Activated naive CD4-positive, alpha-beta T cell treated with anti-CD3 and anti-CD28 coated beads for 36 hours (primary cell): ENCODE data around the gene DHX30. TPM values are rescaled to one million over a fixed set of nuclear protein-coding genes. Genes with fewer than 3 reads are reported as not detected.
A peak's percentile ranks its signal among the peaks of the same experiment; 100 is the strongest.

Experiments
- CTCF ChIA-PET: fragments of 350-600 bp; sonication (Branson Sonifier 250); formaldehyde crosslinking; loops from one replicate; lab custom pipeline; 2021; ENCODE audit warnings: antibody characterized with exemption; lab: Charles Lee
- DNase-seq: peaks from one replicate; pipeline ENCODE4 v3.0.0-alpha.2; 2020
- H3K27ac Mint-ChIP-seq: one replicate; pipeline ENCODE4 v1.8.0; 2021; ENCODE audit warnings: mild to moderate bottlenecking, mixed read lengths
- H3K27me3 Mint-ChIP-seq: one replicate; pipeline ENCODE4 v1.8.0; 2021; ENCODE audit warnings: low read depth, mixed read lengths
- H3K36me3 Mint-ChIP-seq: one replicate; pipeline ENCODE4 v1.8.0; 2021; ENCODE audit warnings: low read depth, mixed read lengths
- H3K4me1 Mint-ChIP-seq: one replicate; pipeline ENCODE4 v1.8.0; 2021; ENCODE audit warnings: low read depth, mixed read lengths
- H3K4me3 Mint-ChIP-seq: one replicate; pipeline ENCODE4 v1.8.0; 2021; ENCODE audit warnings: mild to moderate bottlenecking, moderate library complexity, mixed read lengths
- H3K9me3 Mint-ChIP-seq: one replicate; pipeline ENCODE4 v1.8.0; 2021; ENCODE audit warnings: mixed read lengths
- intact Hi-C: fragments of 100-400 bp; cut with micrococcal nuclease; formaldehyde crosslinking; loops from one replicate; pipeline ENCODE4 v1.15.1; 2023
- total RNA-seq, 2 experiments: library from RNA; stranded (reverse); gene quantifications; one replicate each; pipeline ENCODE4 v1.2.3, GENCODE V29; 2021

DHX30 gene
- total RNA-seq, 2 experiments from 2014 or later, result 65.6 to 69.9 TPM

DNA sequence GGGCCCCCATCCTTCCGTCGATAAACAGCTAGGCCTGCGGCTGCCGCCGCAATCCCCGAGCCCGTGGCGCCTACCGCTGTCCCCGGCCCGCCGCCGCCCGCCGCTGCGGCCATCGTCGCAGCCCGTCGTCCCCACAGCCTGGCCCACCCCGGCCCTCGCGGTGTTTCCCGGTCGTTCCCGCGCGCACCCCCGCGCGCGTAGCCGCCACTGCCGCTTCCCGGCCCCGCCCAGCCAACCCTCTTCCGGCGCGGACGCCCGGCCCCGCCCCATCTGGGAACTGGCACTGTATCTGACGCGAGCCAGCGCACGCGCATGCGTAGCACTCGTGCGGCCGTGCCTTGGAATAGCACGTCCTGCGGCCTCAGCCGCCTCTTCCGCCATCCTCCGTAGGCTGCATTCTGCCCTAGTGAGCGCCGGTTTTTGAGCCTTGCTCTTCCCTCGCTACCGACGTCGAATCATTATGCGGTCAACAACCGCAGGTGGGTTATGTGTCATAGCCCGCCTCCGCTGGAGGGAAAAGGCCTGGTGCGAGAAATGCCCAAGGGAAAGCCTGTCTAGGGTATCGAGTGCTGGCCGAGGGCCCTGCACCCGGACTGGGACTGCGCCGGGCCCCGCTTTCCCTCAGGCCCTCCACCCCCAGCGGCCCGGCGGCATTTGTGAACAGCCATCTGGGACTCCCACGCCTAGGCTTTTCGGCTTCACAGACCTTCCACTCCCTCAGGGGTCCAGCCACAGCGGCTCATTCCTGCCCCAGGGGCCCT, 21.1 kb upstream of the DHX30 start, which contains the start of gene SMARCC1:
Gene SMARCC1 (minus strand): TSS at position 209 of the 761 bp plus-strand sequence. CDS start 96 bp downstream, at position 113.
- CTCF ChIA-PET, result interaction anchor here (1.2 kb wide), 1 partner anchor 360 kb away, joined by 4 read pairs; no protein-coding TSS in a partner anchor
- Mint-ChIP-seq H3K4me1 (peaks cover 21% of the 10 kb centered on the region), H3K27me3 (no peaks in the 10 kb centered on the region), H3K27ac (peak within 1 kb of the TSS; percentile 92), H3K4me3 (peak within 1 kb of the TSS; percentile 95), H3K9me3 (no peaks in the 10 kb centered on the region), H3K36me3 (peaks cover 7% of the 10 kb centered on the region)
- peak; percentile 99 for DNase-seq
- intact Hi-C loops, result loop anchor here (1.0 to 10.0 kb wide), 8 partner anchors 21 to 805 kb away; partner anchors contain the start of genes CCDC12, DHX30, ELP6 and KIF9

DNA sequence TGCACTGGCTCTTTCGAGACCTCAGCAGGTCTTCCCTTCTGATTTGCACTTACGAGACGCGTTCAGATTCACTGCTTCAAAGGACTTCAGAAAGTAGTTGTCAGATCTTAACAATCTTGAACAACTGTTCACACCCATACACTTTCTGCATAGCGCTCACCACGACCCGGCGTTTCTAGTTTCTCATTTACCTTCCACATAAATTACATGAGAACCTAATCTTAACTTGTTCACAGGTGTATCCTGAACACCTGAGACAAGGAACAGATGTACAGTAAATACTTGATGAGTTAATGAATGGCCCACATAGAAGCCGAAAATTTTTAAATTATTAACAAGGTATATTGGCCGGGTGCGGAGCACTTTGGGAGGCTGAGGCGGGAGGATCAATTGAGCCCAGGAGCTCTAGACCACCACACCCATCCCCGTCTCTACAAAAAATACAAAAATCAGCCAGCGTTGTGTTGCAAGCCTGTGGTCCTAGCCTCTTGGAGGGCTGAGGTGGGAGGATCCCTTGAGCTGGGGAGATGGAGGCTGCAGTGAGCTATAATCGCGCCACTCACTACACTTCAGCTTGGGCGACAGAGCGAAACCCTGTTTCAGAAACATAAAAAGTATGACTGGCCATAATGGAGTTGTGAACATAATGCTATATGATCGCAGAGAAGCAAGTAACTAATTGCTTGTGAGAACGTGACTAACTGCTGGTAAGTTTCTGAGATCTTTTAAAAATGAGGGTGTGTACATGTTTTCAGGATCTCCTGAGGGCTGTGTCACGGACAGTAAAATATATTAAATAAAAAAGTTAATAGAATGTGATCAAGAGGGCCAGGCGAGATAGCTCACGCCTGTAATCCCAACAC, 20.3 kb upstream of the DHX30 start:
- DNase-seq, result no peak
- H3K27me3 Mint-ChIP-seq, result no peaks in the 10 kb centered on the region
- CTCF ChIA-PET, result interaction anchor here (1.2 kb wide), 1 partner anchor 361 kb away, joined by 4 read pairs; no protein-coding TSS in a partner anchor
- intact Hi-C loops, result loop anchor here (1.0 to 10.0 kb wide), 4 partner anchors 306 to 805 kb away; partner anchors contain the start of genes CCDC12, KIF9, KLHL18 and NBEAL2
- no peaks in the 10 kb centered on the region for H3K9me3 Mint-ChIP-seq
- H3K4me1 Mint-ChIP-seq, result peaks cover 21% of the 10 kb centered on the region
- peaks cover 7% of the 10 kb centered on the region for H3K36me3 Mint-ChIP-seq
- peak overlapping the region; percentile 94 for H3K4me3 Mint-ChIP-seq
- peak overlapping the region; percentile 92 for H3K27ac Mint-ChIP-seq

DNA sequence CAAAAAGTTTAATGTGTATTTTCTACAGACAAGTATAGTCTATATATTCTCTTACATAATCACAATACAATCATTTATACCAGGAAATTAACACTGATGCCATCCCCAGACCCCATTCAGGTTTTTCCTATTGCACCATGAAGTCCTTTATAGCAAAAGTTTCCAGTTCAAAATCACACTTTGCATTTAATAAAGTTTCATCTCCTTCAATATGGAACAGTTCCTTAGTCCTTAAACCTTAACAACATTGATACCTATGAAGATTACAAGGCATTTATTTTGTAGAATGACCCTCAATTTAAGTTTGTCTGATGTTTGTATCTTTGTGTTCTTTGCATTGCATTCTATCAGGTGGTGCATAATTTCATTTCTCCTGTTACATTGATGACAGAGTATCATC, 19.3 kb upstream of the DHX30 start:
- CTCF ChIA-PET, result no interaction called here
- H3K27ac Mint-ChIP-seq, result no peak overlapping the region
- no peak overlapping the region for H3K4me3 Mint-ChIP-seq

DNA sequence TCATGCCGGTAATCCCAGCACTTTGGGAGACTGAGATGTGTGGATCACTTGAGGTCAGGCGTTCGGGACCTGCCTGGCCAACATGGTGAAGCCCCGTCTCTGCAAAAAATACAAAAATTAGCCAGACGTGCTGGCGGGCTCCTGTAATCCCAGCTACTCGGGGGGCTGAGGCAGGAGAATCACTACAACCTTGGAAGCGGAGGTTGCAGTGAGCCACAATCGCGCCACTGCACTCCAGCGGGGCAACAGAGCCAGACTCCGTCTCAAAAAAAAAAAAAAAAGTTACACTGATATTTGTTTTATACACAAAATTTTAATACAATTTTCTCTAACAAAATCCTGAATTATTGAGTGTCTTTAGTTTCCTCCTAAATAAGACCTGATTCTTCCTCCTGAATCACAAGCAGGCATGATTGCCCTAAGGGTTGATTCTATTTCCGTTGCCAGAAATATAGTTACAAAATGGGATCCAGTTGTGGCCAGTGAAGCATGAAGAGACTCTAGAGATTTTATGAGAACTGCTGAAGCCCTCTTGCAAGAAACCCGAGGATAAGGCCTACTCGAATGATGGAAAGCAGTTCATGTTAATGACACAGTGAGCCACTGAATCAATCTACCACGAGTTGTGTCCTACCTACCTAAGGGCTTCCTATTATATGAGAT, 11.6 kb upstream of the DHX30 start:
- peaks cover 2% of the 10 kb centered on the region for H3K9me3 Mint-ChIP-seq

More for the DNA sequence above, 19.3 kb upstream of the DHX30 start:
- Mint-ChIP-seq H3K36me3 (peaks cover 7% of the 10 kb centered on the region), H3K27me3 (no peaks in the 10 kb centered on the region), H3K9me3 (no peaks in the 10 kb centered on the region), H3K4me1 (peaks cover 18% of the 10 kb centered on the region)
- intact Hi-C loops, result loop anchor here (5.0 to 10.0 kb wide), 3 partner anchors 499 to 806 kb away; partner anchors contain the start of genes CCDC12, KIF9, KLHL18 and NBEAL2
- DNase-seq, result no peak

DNA sequence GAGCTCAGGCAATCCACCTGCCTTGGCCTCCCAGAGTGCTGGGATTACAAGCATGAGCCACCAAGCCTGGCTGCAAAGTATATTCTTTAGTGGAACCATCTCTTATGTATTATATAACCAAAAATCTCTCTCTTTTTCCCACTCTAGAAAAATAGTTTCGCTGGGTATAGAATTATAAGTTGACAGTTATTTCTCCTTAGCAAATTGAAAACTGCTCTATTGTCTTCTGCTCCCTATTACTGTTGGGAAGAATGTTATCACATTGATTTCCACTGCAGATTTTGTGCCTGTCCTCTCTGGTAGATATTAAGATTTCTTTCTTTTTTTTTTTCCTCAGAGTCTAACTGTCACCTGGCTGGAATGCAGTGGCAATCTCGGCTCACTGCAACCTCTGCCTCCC, 10.2 kb upstream of the DHX30 start:
- DNase-seq, result no peak
- no peak overlapping the region for H3K4me3 Mint-ChIP-seq
- no peaks in the 10 kb centered on the region for H3K27me3 Mint-ChIP-seq
- peaks cover 2% of the 10 kb centered on the region for H3K9me3 Mint-ChIP-seq
- H3K36me3 Mint-ChIP-seq, result no peaks in the 10 kb centered on the region
- no peaks in the 10 kb centered on the region for H3K4me1 Mint-ChIP-seq
- CTCF ChIA-PET, result no interaction called here
- intact Hi-C loops, result no loop called here
- H3K27ac Mint-ChIP-seq, result no peak overlapping the region

More for the DNA sequence above, 11.6 kb upstream of the DHX30 start:
- DNase-seq, result no peak
- no peaks in the 10 kb centered on the region for H3K4me1 Mint-ChIP-seq
- H3K36me3 Mint-ChIP-seq, result no peaks in the 10 kb centered on the region
- no peak overlapping the region for H3K4me3 Mint-ChIP-seq
- no peak overlapping the region for H3K27ac Mint-ChIP-seq
- CTCF ChIA-PET, result interaction anchor here (1.1 kb wide), 1 partner anchor 269 kb away, joined by 3 read pairs; no protein-coding TSS in a partner anchor
- intact Hi-C loops, result no loop called here
- H3K27me3 Mint-ChIP-seq, result no peaks in the 10 kb centered on the region

DNA sequence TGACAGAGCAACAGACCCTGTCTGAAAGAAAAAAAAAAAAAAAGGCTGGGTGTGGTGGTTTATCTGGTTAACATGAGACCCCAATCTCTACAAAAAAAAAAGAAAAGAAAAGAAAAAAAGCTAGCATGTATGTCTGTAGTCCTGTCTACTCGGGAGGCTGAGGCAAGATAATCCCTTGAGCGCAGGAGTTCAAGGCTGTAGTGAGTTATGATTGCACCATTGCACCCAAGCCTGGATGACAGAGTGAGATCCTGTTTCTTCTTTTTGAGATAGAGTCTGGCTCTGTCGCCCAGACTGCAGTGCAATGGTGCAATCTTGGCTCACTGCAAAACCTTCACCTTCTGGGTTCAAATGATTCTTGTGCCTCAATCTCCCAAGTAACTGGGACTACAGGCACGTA, 8.4 kb upstream of the DHX30 start:
- Mint-ChIP-seq H3K4me3 (no peak overlapping the region), H3K4me1 (no peaks in the 10 kb centered on the region), H3K27me3 (no peaks in the 10 kb centered on the region), H3K27ac (no peak overlapping the region), H3K36me3 (no peaks in the 10 kb centered on the region), H3K9me3 (peaks cover 2% of the 10 kb centered on the region)
- intact Hi-C loops, result no loop called here
- CTCF ChIA-PET, result interaction anchor here (0.7 kb wide), 1 partner anchor 274 kb away, joined by 3 read pairs; no protein-coding TSS in a partner anchor
- no peak for DNase-seq

DNA sequence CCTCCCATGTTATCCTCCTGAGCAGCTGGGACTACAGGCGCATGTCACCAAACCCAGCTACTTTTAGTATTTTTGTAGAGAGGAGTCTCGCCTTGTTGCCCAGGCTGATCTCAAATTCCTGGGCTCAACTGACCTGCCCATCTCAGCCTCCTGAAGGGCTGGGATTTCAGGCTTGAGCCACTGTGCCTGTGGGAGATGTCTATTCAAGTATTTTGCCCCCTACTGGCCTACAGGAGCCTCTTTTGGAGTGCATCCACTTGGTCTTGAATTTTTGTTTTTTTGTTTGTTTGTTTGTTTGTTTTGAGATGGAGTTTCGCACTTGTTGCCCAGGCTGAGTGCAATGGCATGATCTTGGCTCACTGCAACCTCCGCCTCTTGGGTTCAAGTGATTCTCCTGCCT, 3.2 kb upstream of the DHX30 start:
- intact Hi-C loops, result loop anchor here (5.0 kb wide), 1 partner anchor 822 kb away; the partner anchor contains the start of genes CCDC12 and NBEAL2
- no peaks in the 10 kb centered on the region for H3K9me3 Mint-ChIP-seq
- no peak overlapping the region for H3K4me3 Mint-ChIP-seq
- no peak overlapping the region for H3K27ac Mint-ChIP-seq
- H3K27me3 Mint-ChIP-seq, result no peaks in the 10 kb centered on the region
- no peak for DNase-seq
- CTCF ChIA-PET, result interaction anchor here (1.2 to 1.9 kb wide), 4 partner anchors 9 to 278 kb away, joined by 4 to 6 read pairs (median 4); no protein-coding TSS in a partner anchor
- H3K36me3 Mint-ChIP-seq, result peaks cover 1% of the 10 kb centered on the region
- H3K4me1 Mint-ChIP-seq, result peaks cover 18% of the 10 kb centered on the region

DNA sequence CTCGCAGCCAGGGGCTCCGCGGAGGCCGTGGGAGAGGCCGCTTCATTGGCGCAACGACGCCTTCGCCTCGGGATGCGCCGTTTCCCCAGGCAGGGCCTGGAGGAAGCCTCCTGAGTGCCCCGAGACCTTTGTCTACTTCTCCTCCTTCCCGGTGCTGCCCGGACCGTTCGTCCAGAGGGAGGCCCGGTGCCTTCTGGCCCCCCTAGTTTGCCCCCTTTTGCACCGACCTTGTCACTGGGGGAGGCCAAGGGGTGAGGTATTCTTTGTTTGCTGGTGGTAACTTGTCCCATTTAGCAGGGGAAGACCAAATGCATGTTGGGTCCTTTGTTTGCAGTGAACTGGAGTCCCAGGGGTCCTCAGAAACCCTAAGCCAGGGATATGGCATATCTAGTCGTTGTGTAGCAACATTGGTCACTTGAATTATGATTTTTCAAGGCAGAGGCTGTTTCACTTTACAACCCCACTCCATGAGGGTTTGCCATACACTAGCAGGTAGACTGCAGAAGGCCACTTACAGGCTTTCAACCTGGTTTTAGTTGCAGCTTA, 615 bp downstream of the DHX30 start:
- intact Hi-C loops, result loop anchor here (1.0 to 5.0 kb wide), 6 partner anchors 15 to 826 kb away; partner anchors contain the start of genes CCDC12, ELP6, NBEAL2 and SMARCC1
- peak overlapping the region; percentile 96 for H3K4me3 Mint-ChIP-seq
- H3K27me3 Mint-ChIP-seq, result no peaks in the 10 kb centered on the region
- peaks cover 9% of the 10 kb centered on the region for H3K36me3 Mint-ChIP-seq
- CTCF ChIA-PET, result interaction anchor here (1.3 to 2.6 kb wide), 2 partner anchors 20 to 22 kb away, joined by 6 to 9 read pairs; no protein-coding TSS in a partner anchor
- DNase-seq, result peak; percentile 21
- H3K27ac Mint-ChIP-seq, result peak overlapping the region; percentile 92
- no peaks in the 10 kb centered on the region for H3K9me3 Mint-ChIP-seq
- H3K4me1 Mint-ChIP-seq, result peaks cover 21% of the 10 kb centered on the region

DNA sequence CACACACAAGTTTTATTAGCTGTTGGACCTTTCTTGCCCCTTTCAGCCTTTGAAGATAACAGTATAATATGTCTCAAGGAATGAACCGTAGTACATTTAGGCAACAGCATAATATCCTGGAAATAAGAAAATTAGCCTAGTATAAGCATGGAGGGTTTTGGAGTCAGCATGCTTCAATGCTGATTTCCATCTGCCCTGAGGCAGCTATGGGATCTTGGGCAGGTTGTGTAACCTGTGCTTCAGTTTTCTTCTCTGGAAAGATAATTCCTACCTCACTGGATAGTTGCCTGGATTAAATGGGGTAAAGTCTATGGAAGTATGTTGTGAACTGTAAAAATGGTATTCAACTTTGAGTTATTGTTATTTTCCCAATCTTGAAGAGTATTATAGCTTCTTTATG, 1.6 kb downstream of the DHX30 start:
- DNase-seq, result no peak
- intact Hi-C loops, result loop anchor here (5.0 kb wide), 1 partner anchor 827 kb away; the partner anchor contains the start of genes CCDC12 and NBEAL2
- CTCF ChIA-PET, result interaction anchor here (0.6 to 2.6 kb wide), 4 partner anchors 19 to 88 kb away, joined by 3 to 9 read pairs (median 6); no protein-coding TSS in a partner anchor
- Mint-ChIP-seq H3K27ac (no peak overlapping the region), H3K9me3 (no peaks in the 10 kb centered on the region), H3K27me3 (no peaks in the 10 kb centered on the region), H3K36me3 (peaks cover 9% of the 10 kb centered on the region), H3K4me3 (peak overlapping the region; percentile 96), H3K4me1 (peaks cover 21% of the 10 kb centered on the region)

DNA sequence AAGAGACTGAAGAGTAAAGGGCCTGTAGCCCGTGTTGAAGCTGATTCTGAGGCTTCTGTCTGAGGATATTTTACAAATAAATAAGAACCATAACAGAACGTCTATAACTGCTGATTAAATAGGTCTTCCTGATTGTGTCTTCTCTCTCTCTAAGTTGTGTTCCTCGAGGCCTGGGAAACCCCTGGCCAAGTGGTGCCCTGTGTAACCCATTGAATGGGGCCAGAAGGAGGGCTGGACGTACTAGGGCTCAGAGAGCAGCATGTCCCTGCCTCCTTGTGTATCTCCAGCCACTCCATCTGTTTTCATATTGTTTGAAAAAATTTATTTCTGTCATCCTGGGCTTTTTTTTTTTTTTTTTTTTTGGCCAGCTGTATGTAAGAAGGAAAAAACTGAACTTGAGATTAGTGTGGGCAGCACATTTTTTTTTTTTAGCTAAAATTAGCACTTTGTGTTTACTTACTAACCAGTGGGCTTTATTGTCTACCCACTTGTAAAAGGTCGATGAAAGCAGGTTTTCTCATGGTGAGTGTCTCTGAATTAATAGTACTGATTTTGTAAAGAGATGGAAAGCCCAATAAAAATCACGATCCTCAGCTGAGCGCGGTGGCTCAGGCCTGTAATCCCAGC, 10.7 kb downstream of the DHX30 start:
- Mint-ChIP-seq H3K9me3 (no peaks in the 10 kb centered on the region), H3K27me3 (no peaks in the 10 kb centered on the region), H3K36me3 (peaks cover 15% of the 10 kb centered on the region), H3K4me1 (no peaks in the 10 kb centered on the region), H3K4me3 (no peak overlapping the region), H3K27ac (no peak overlapping the region)
- no peak for DNase-seq
- intact Hi-C loops, result no loop called here
- CTCF ChIA-PET, result interaction anchor here (1.2 to 2.0 kb wide), 2 partner anchors 10 to 11 kb away, joined by 3 to 5 read pairs; no protein-coding TSS in a partner anchor
